HG03060 (cell line): Measurements from ENCODE around the gene AOPEP.

Experiments
- ATAC-seq: cut with Tn5 transposase; IDR thresholded peaks from one replicate; pipeline ENCODE4 v1.9.1; 2021; ENCODE audit warnings: low read depth, moderate number of reproducible peaks; ENCODE audit not compliant: unreplicated experiment

The AOPEP gene

DNA sequence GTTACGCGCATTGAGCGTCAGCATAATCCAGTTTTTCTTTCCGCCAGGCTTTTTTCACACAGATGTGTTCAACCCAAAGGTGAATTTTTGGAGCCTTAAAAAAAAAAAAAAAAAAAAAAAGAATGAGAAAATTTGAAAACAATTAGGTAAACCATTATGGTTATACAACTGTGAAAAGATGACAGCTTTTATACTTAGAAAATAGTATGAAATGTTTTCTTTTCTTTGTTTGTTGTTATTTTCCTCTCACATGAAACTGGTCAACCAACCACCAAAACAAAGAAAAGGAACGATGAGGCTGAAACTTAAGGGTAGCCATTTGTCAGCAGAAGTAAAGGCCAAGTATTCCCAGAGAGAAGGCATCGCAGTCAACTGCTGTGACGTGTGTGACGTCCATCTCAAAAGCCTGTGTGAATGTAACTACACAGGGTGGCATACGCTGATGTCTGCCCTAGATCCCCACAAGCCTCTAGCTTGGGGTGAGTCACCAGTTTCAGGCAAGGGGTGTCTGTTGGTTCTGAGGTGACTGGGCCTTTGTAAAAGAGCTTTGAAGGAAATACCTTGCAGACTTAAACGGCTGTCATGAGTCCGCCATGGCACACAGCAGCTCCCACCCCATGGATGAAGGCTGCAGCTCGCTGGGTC lies 182.9 kb downstream of the AOPEP start:
- no peak for ATAC-seq

DNA sequence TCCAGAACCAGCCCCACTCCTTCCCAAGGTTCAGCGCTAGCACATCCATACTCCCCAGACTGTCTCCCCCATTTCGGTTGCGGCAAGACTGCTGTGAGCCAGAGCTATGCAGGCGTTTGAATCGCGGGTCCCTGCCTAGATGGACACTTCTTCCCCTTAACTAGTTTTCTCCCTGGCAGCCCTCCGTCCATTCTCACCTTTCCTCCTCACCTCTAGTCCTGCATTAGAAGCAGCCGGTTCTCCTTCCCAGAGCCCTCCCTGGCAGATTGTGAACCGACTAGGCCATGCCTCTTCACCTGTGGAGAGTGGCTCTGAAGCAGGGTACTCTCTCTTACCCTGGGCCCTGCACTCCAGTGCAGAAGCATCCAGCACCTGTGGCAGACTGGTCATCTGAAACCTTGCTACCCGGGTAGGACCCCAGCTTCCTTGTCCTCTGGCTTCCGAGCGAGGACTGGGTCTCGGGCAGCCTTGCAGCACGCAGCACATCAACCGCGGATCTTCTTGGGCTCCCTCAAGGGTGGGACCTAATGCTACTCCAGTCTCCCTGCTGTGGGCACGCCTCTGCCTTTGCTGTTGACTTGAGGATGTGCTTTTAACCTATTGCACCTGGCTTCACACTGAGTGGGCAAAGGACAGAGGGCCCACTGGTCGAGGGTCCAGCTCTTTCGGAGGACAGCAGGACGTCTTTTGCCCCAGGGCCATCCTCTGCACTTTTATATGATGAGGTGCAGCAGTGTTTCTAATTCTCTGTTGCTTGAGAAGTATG lies 183.6 kb downstream of the AOPEP start:
- ATAC-seq, result no peak

DNA sequence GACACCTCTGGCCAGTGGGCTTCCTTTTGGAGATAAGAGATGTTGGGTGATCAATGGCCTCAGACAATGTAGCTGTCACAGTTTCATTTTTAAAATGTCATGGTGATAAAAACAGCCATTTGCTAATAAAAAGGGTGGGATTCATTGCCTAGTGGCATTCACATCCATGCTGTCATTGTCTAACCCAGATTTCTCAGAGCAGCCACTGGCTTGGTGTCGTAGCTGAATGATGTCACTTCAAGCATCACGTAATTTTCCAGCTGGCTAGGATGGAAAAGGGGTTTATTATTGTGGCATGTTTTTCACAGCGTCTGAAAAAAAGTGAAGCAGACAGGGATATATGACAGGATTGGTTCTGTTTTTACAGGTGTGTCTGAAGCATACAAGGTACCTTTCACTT lies 184.7 kb downstream of the AOPEP start:
- ATAC-seq, result no peak

DNA sequence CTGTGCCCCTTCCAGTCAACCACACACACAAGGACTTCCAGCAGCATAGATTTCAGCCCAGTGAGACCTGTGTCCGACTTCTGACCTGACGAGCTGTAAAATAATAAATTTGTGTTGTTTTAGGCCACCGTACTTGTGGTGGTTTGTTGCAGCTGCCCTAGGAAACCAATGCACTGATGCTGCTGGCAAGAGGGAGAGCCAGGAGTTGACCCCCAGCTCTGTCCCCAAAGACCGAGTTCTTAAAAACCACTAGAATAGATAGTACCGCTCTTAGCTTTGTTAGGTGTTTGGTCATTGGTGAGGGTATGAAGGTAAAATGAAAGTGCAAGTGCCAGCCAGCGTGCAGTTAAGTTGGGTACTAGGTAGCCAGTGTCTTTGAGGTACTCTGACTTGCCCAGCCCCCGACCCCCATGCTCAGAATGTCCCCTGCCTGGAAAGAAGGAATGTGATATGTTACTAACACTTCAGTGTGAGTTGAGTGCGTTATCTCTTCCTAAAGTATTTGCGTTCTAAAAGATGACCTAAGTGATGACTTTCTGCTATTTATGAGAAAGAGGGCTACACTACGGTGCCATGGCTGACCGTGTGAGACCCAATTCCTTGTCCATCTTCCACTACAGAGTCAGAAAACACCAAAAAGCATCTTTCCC lies 185.6 kb downstream of the AOPEP start:
- no peak for ATAC-seq

DNA sequence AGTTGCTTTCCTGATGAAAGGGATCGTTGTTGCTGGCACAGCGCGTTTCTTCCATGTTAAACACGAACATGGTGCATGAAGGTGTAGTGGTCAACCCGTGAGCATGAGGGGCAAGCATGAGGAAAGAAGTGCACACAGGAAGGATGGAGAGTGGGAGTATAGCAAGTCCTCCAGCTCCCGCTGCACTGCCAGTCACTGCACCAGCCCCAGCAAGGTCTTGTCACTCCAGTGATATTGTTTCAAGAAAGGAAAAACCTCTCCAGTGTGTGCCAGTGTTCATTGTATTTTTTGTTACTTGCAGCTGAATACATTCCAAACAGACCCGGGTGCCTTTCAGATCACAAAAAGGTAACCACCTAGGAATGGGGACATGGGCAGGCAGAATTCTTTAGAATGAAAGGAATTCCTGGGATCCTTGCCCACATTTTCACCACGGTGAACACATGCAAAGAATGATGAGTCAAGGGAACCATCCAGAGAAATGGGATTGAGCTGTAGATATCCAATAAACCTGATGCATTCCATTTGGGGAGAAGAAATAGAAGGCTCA lies 186.3 kb downstream of the AOPEP start:
- ATAC-seq, result no peak

DNA sequence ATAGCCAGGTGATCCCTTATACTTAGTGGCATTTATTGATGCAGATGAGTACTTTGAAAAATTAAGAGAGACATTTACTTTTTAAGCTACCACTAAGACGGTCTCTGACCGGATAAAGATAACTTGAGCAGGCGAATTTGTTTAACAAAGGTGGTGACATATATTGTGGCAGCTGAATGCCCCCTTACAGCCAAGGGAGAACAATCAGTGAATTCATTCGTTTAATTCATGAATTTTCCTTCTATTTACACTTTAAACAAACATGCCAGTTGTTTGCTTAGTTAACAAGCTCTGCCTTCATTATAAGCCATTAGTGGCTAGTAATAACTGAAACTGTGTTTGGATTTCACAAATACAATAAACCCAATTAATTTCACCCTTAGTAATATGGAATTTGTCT lies 187.1 kb downstream of the AOPEP start:
- ATAC-seq, result no peak

DNA sequence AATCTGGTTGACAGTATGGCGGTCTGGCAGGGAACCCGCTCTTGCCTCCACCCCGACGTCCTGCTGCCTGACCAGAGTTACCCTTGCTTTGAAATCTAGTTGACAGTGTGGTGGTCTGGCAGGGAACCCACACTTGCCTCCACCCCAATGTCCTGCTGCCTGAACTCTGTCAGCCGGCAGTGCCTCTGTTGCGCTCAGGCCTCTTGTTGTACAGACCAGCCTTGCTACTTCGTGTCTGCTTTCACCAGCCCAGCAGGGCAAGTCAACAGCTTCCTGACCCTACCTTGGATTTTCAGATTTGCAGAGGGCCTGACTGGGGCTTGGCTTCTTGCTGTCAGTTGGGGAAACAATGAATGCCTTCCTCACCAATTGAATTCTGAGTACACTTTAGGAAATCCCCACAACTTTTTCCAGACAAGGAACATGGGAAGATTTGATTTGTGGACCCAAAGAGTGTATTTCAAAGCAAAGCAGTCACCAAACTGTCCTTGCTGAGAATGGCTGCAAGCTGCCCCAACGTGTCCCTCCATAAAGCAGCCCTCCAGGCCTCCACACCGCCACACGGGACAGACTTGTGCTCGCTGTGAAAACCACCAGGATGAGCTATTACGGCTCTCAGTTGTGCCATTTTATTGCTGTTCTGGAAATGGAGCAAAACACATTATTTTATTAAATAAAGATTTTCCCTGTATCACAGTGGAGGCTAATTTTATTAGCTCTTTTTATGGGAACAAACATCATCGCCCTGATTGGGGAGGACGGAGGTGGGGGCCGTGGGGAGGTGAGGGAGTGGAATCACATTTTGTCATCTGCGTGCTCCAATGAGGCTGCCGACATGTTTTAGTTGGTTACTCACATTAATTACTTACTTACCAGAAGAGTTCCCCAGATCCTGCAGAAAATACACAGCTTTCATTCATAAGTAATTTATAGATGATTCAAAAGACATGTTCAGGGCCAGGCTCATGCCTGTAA lies 189.3 kb downstream of the AOPEP start:
- ATAC-seq, result no peak

DNA sequence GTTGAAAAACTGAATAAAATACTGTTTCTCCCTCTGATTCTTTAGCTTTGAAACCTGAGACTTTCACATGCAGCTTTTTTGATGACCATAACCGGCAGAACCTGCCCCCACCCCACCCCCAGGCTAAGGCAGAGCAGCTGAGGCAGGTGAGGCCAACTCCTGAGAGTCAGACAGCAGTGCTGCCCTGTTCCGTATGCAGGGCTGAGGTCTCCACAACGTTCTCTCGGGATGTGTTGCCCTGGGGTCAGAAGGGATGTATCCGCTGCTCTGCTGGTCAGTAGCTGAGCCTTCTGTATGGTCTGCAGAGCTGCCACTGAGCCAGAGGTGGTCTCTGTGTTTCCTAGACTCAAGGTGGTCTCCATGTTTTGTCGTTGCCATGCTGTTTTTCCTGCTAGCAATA lies 190.5 kb downstream of the AOPEP start:
- no peak for ATAC-seq

DNA sequence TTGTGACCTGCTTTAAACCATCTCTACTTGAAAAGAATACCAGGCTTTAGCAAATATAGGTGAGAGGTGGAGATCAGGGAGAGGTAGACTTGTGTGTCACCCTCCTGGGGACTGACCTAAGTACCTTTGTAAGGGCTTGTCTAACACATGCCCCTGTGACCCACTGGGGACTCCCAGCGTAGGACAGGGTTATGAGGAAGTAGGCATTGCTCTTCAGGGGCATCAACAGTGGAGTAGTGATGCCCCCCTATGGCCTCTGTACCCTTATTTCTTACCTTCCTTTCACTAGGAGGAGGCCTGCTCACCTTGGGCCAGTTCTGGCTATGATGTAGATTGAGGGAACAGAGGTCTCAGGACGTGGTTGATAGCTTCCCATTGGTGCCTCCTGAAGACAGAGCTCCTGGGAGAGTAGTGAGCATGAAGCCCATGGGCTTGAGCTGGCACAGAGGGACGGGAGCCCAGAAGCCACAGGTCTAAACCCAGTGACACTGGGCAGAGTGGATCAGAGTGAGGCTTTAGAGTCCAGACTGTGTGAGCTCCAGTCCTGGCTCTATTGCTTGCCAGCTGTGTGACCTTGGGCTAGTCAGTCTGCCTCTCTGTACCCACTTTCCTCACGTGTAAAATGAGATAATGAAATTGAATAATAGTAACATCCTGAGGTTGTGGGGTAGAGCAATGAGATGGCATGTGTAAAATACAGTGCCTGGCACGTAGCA lies 191.7 kb downstream of the AOPEP start:
- ATAC-seq, result no peak

DNA sequence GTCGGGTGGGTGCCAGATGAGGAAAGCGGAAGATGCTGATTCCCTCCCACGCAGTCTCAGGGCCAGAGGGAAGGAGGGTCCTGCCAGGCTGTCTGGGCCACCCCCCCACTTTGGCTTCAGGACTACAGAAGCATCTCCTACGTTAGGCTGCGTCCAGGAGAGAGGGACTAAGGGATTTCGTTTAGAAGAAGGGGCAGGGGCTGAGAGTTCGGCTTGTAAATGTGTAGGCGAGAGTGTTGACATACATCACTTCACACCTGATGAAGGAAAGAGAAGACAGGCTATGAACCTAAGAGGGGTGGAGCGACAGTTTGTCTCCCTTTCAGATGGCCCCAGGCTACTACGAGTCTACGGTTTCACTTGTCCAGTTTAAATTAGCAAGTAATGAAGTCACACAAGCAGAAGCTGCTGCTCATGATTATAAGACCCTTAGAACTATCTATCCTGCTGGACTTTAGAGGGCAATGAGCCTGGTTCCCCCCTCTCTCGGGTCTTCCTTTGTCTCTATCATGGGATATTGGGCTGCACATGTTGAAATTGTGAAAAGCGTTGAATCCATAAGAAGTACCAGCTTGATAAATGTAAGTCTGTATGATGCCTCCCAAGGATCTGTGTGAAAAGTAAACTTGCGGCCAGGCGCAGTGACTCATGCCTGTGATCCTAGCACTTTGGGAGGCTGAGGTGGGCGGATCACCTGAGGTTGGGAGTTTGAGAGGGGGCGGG lies 193.0 kb downstream of the AOPEP start:
- ATAC-seq, result no peak

DNA sequence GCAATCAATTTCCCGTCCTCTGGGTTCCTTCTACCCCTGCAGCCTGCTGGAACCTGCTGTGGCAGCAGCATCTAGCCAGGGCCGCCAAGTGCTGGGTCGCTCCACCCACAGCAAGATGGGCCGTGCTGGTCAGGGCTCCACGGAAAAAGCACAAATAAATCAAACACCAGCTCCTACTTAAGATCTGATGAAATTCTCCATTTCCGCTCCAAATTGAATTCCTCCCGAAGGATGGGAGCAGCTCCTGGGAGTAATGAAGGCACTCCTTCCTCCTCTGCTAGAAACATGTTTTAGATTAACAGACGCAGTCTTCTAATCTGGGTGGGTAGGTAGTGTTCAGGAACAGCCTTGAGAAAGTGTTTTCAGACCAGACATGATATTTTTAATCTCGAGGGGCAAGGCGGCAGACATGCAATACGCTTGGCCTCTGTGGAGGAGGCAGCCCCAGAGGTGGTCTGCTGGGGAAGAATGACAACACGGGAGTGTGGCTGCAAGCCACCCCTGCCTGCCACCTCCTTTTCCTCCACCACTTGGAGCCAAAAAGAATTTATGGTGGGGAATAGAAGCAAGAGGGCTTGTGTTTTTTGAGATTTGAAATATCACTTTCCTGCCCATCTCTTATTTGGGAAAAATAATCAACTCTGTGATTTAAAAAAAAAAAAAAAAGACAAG lies 194.1 kb downstream of the AOPEP start:
- ATAC-seq, result no peak

DNA sequence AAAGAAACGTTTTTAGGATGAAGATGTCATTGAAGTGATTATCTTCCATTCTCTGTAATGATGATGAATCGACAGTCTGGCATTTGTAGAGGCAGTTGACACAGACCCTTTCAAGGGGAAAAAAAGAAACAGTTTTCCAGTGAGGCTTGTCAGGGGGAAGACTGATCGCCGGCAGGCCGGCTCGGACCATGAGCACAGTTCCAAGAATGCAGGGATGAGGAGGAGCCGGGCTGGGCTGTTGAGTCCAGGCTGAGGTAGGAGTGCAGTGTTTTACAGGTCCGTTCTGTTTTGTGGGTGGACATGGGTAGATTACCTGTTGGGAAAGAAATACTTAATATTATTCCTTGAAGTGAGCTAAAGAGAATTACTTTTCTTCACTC lies 194.6 kb downstream of the AOPEP start:
- ATAC-seq, result no peak

DNA sequence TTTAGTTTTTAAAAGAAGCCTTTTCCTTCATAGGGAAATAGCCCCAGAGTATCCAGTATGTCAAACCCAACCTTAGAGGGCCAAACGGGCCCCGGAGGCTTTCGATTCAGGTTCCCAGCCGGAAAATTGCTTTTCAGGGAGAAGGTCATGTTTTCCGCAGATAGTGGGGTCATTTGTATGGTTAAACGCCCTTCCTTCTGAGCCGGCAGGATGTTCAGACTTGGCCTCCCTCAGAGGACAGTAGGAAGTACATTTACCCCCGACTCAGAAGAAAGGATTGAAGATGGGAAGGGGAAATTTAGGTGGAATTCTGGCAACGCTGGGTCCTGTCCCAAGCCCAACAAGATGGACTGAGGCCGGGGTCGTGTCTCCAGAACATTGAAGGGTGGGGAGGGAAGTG lies 195.2 kb downstream of the AOPEP start:
- ATAC-seq, result no peak

DNA sequence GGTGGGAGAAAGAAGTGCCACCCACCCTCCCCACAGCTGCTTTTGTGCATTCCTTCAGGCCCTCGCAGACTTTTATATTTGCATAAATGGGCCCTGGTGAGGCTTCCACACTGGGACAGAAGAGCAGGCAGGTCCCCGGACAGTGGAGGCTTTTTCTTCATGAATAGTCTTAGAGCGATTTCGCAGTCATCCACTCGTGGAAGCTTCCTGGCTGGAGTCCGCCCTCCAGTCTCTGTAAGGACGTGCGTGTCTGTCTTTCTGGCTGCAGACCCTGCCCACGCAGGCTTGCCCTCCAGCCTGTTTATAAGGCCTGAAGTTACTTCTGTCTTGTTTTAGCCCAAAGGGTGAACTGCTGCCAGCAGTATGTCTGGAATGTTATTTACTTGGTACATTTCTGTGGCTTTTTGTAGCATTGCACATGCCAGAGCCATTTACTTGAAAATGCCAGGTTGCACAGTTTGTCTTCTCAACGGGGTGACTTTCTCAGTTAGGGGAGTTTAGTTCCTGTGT lies 195.7 kb downstream of the AOPEP start:
- ATAC-seq, result no peak

DNA sequence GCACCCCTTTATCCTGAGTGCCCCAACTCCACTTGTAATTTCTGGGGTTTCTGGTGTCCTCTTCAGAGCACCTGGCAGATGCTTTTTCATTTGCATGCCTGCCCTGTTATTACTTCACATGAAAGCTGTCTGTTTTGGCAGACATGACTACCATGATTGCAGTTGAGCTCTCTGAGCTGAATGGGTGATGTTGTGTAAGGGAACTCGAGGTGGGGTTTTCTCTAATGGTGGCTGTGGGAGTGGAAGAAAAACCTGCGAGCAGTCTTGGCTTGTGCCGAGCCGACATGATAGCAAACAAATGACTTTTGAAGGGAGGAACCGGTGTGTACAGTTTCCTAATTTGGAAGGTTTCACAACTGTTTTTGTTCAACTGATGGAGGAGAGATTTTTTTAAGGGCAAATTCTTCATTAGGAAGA lies 196.2 kb downstream of the AOPEP start:
- no peak for ATAC-seq

DNA sequence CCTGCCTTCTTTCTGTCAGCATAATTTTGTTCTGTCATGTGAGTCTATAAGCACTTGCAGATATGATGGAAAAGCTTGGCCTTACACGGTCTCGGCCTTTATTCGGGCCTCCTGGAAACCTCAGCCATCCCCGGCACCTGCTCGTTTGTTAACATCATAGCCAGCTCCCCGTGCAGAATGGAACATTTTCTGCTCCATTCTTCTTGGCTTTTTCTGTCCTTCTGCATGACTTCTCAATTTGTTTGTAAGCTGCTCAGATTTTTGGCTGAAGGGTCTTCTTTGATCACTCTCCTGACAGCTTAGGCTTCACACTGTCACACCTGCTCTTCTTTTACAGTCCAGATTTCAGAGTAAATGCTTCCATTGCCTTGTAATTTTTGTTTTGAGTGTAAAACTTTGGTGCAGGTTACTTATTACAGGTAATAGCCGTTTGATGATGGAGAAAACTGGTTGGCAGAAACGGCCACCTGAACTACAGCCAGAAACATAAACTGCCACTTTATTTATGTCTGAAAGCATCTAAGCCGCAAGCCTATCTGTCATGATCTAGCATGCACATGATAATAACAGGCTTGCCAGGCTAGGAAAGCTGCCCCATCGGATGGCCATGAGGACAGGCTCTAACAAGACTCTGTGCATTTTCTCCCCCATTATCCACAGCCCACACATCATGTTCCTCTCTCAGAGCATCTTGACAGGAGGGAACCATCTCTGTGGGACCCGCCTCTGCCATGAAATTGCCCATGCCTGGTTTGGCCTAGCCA lies 197.0 kb downstream of the AOPEP start:
- no peak for ATAC-seq

DNA sequence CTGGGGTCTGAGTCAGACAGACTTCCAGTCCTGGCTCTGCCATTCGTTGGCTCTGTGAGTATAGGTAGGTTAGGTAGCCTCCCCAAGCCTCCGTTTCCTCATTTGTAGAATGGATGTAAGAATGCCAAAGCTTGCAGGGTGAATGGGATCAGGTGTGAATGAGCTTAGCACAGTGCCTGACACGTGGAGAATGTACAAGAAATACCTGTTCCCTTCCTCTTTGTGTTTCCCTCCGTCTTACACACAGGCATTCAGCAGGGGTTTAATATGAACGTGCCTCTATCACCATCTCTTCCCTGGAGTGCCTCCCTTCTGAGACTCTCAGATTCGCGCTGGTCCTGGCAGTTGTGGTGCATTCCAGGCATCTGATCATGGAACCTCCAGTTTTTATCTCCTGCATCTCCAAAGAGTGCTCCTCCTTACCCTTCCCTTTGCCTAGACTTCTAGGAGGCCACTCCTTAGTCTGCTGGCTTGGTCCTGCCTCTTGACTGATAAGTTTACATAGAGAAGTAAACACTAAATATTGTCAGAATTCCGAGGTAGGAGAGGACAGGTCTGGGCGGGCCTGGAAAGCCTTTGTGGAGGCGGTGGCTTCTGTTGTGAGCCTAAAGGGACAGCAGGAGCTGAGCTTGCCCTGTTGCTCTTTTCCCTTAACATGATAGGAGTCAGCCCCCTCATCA lies 199.4 kb downstream of the AOPEP start:
- no peak for ATAC-seq
